Trophoblast cell (in vitro differentiated cells and primary cell): Measurements from ENCODE around the gene MFGE8.

ENCODE experiments used
- DNase-seq, 2 donors: peaks; one replicate each; pipeline ENCODE4 v3.0.0-alpha.2; 2016
- H2AFZ ChIP-seq: 2 replicates; pipeline ENCODE4 v1.6.1; 2013; ENCODE audit warnings: low read length, moderate library complexity, mild to moderate bottlenecking; ENCODE audit not compliant: insufficient read depth, poor library complexity
- H2AK5ac ChIP-seq: 2 replicates; pipeline ENCODE4 v1.6.1; 2013; ENCODE audit warnings: mild to moderate bottlenecking, low read length
- H2BK120ac ChIP-seq: 2 replicates; pipeline ENCODE4 v1.6.1; 2013; ENCODE audit warnings: low read length, mild to moderate bottlenecking, moderate library complexity; ENCODE audit not compliant: insufficient read depth, poor library complexity
- H2BK12ac ChIP-seq: 2 replicates; pipeline ENCODE4 v1.6.1; 2013; ENCODE audit warnings: mild to moderate bottlenecking, low read length, moderate library complexity
- H2BK5ac ChIP-seq: 2 replicates; pipeline ENCODE4 v1.6.1; 2013; ENCODE audit warnings: low read length, low read depth, moderate library complexity, mild to moderate bottlenecking; ENCODE audit not compliant: poor library complexity
- H3K14ac ChIP-seq: 2 replicates; pipeline ENCODE4 v1.6.1; 2013; ENCODE audit warnings: mild to moderate bottlenecking, low read length
- H3K18ac ChIP-seq: 2 replicates; pipeline ENCODE4 v1.6.1; 2013; ENCODE audit warnings: mild to moderate bottlenecking, low read length
- H3K23ac ChIP-seq: 2 replicates; pipeline ENCODE4 v1.6.1; 2013; ENCODE audit warnings: low read length
- H3K27ac ChIP-seq: 2 replicates; pipeline ENCODE4 v1.5.1; 2013; ENCODE audit warnings: low read depth, mild to moderate bottlenecking, inconsistent platforms, low read length, moderate library complexity
- H3K27me3 ChIP-seq: 2 replicates; pipeline ENCODE4 v1.6.1; 2013; ENCODE audit warnings: inconsistent platforms, mild to moderate bottlenecking, low read length, moderate library complexity; ENCODE audit not compliant: insufficient read depth
- H3K36me3 ChIP-seq, 2 experiments: 1 replicate in 1 of 2; 2 replicates in 1 of 2; pipeline ENCODE4 v1.6.1; 2013; ENCODE audit warnings: low read length in 2 of 2, mild to moderate bottlenecking in 2 of 2, moderate library complexity in 1 of 2; ENCODE audit not compliant: insufficient read depth in 2 of 2, control insufficient read depth in 1 of 2
- H3K4ac ChIP-seq: 2 replicates; pipeline ENCODE4 v1.6.1; 2013; ENCODE audit warnings: low read depth, mild to moderate bottlenecking, low read length, moderate library complexity
- H3K4me1 ChIP-seq, 2 experiments: 1 replicate in 1 of 2; 2 replicates in 1 of 2; pipeline ENCODE4 v1.6.1; 2013; ENCODE audit warnings: low read length in 2 of 2, mild to moderate bottlenecking in 2 of 2, moderate library complexity in 1 of 2; ENCODE audit not compliant: insufficient read depth in 2 of 2, control insufficient read depth in 1 of 2
- H3K4me2 ChIP-seq: 2 replicates; pipeline ENCODE4 v1.6.1; 2013; ENCODE audit warnings: inconsistent platforms, mild to moderate bottlenecking, low read length, moderate library complexity
- H3K4me3 ChIP-seq: 2 replicates; pipeline ENCODE4 v1.5.1; 2013; ENCODE audit warnings: mild to moderate bottlenecking, low read depth, low read length, inconsistent platforms
- H3K79me1 ChIP-seq: one replicate; pipeline ENCODE4 v1.6.1; 2013; ENCODE audit warnings: low read length
- H3K79me2 ChIP-seq: 2 replicates; pipeline ENCODE4 v1.6.1; 2013; ENCODE audit warnings: low read length, mild to moderate bottlenecking; ENCODE audit not compliant: control insufficient read depth, insufficient read depth, poor library complexity
- H3K9ac ChIP-seq: 2 replicates; pipeline ENCODE4 v1.6.1; 2013; ENCODE audit warnings: mild to moderate bottlenecking, low read length
- H3K9me3 ChIP-seq: 2 replicates; pipeline ENCODE4 v1.6.1; 2013; ENCODE audit warnings: low read depth, mild to moderate bottlenecking, control low read depth, inconsistent platforms, low read length; ENCODE audit not compliant: insufficient read depth
- H4K12ac ChIP-seq: 2 replicates; pipeline ENCODE4 v1.6.1; 2013; ENCODE audit warnings: low read depth, mild to moderate bottlenecking, low read length, moderate library complexity
- H4K8ac ChIP-seq: 2 replicates; pipeline ENCODE4 v1.6.1; 2013; ENCODE audit warnings: low read depth, mild to moderate bottlenecking, low read length, moderate library complexity
- H4K91ac ChIP-seq: one replicate; pipeline ENCODE4 v1.6.1; 2013; ENCODE audit warnings: low read depth, mild to moderate bottlenecking, low read length, moderate library complexity
- WGBS: extraction: QIAGEN DNeasy Blood & Tissue Kit; methylation state at CpG from one replicate; pipeline ENCODE4 v1.1.7; 2013; ENCODE audit warnings: missing lambda C conversion rate; ENCODE audit not compliant: insufficient read length, insufficient coverage; ENCODE audit errors: extremely low coverage; 5-methylcytosine and 5-hydroxymethylcytosine counted together

Gene MFGE8

GRCh38 chr15:88907111-88907510 is 6.1 kb downstream of the MFGE8 start:
- H3K79me1 ChIP-seq, result peaks cover 5% of the 10 kb centered on the region
- no peak overlapping the region for H3K4ac ChIP-seq
- no peak overlapping the region for H3K4me2 ChIP-seq
- H2AFZ ChIP-seq, result no peak overlapping the region
- peaks cover 76 to 83% of the 10 kb centered on the region in 2 experiments for H3K36me3 ChIP-seq
- H3K4me1 ChIP-seq, result peaks cover 23 to 24% of the 10 kb centered on the region in 2 experiments
- no peak overlapping the region for H2BK5ac ChIP-seq
- peaks cover 8% of the 10 kb centered on the region for H3K79me2 ChIP-seq
- H3K9me3 ChIP-seq, result no peaks in the 10 kb centered on the region
- no peak overlapping the region for H4K8ac ChIP-seq
- no peak overlapping the region for H3K18ac ChIP-seq
- no peak overlapping the region for H3K14ac ChIP-seq
- H4K91ac ChIP-seq, result no peak overlapping the region
- H4K12ac ChIP-seq, result no peak overlapping the region
- no peak overlapping the region for H3K27ac ChIP-seq
- no peak overlapping the region for H3K23ac ChIP-seq
- no peak overlapping the region for H3K9ac ChIP-seq
- no peak overlapping the region for H2BK12ac ChIP-seq
- no peaks in the 10 kb centered on the region for H3K27me3 ChIP-seq
- H2AK5ac ChIP-seq, result no peak overlapping the region
- H2BK120ac ChIP-seq, result no peak overlapping the region
- WGBS, result no CpG with 5 or more reads among the region's 14 CpGs
- no peak for DNase-seq
- no peak overlapping the region for H3K4me3 ChIP-seq

- Histone ChIP-seq H4K91ac (no peak overlapping the region), H3K79me1 (peaks cover 2% of the 10 kb centered on the region), H3K14ac (no peak overlapping the region), H3K27me3 (no peaks in the 10 kb centered on the region), H3K9ac (no peak overlapping the region), H3K4me2 (no peak overlapping the region), H4K8ac (no peak overlapping the region), H2AFZ (no peak overlapping the region), H2BK120ac (no peak overlapping the region), H3K4me3 (no peak overlapping the region), H3K4me1 (peaks cover 23 to 26% of the 10 kb centered on the region in 2 experiments), H3K4ac (no peak overlapping the region), H2AK5ac (no peak overlapping the region), H3K27ac (no peak overlapping the region), H2BK5ac (no peak overlapping the region), H2BK12ac (no peak overlapping the region), H3K18ac (no peak overlapping the region), H3K9me3 (no peaks in the 10 kb centered on the region), H3K23ac (no peak overlapping the region), H4K12ac (no peak overlapping the region), H3K36me3 (peaks cover 81 to 88% of the 10 kb centered on the region in 2 experiments), H3K79me2 (peaks cover 6% of the 10 kb centered on the region)
- WGBS, result no CpG with 5 or more reads among the region's 7 CpGs
- no peak for DNase-seq
These were observed 6.6 kb downstream of the MFGE8 start for GRCh38 chr15:88906551-88906950.

GRCh38 chr15:88906130-88906529 is 7.0 kb downstream of the MFGE8 start:
- no peak for DNase-seq

GRCh38 chr15:88905576-88905975 is 7.6 kb downstream of the MFGE8 start:
- Histone ChIP-seq H3K4ac (no peak overlapping the region), H3K79me2 (peaks cover 2% of the 10 kb centered on the region), H3K36me3 (peaks cover 79 to 91% of the 10 kb centered on the region in 2 experiments), H3K79me1 (peaks cover 2% of the 10 kb centered on the region), H3K4me3 (no peak overlapping the region), H3K4me1 (peaks cover 19 to 27% of the 10 kb centered on the region in 2 experiments), H2AK5ac (no peak overlapping the region), H3K18ac (no peak overlapping the region), H3K4me2 (no peak overlapping the region), H3K23ac (no peak overlapping the region), H3K27me3 (no peaks in the 10 kb centered on the region), H3K27ac (no peak overlapping the region), H4K91ac (no peak overlapping the region), H2AFZ (no peak overlapping the region), H4K12ac (no peak overlapping the region), H2BK5ac (no peak overlapping the region), H2BK120ac (no peak overlapping the region), H3K9ac (peak overlapping the region; percentile 25), H2BK12ac (no peak overlapping the region), H3K14ac (no peak overlapping the region), H3K9me3 (no peaks in the 10 kb centered on the region), H4K8ac (no peak overlapping the region)
- DNase-seq, result no peak
- no CpG with 5 or more reads among the region's 11 CpGs for WGBS

More at GRCh38 chr15:88906130-88906529, 7.0 kb downstream of the MFGE8 start:
- Histone ChIP-seq H3K27ac (no peak overlapping the region), H2BK12ac (no peak overlapping the region), H3K4me2 (no peak overlapping the region), H3K23ac (no peak overlapping the region), H3K79me2 (peaks cover 5% of the 10 kb centered on the region), H4K12ac (no peak overlapping the region), H3K18ac (no peak overlapping the region), H2BK5ac (no peak overlapping the region), H3K27me3 (no peaks in the 10 kb centered on the region), H4K91ac (no peak overlapping the region), H3K79me1 (peaks cover 2% of the 10 kb centered on the region), H3K4me3 (no peak overlapping the region), H3K9ac (no peak overlapping the region), H3K9me3 (no peaks in the 10 kb centered on the region), H3K36me3 (peaks cover 82 to 91% of the 10 kb centered on the region in 2 experiments), H2AFZ (no peak overlapping the region), H3K4ac (no peak overlapping the region), H4K8ac (no peak overlapping the region), H3K14ac (no peak overlapping the region), H2AK5ac (no peak overlapping the region), H3K4me1 (peaks cover 22 to 27% of the 10 kb centered on the region in 2 experiments), H2BK120ac (no peak overlapping the region)
- no CpG with 5 or more reads among the region's 1 CpG for WGBS
